H1 (cell line): ENCODE measurements around the gene BPGM. TPM values are rescaled to one million over a fixed set of nuclear protein-coding genes. Genes with fewer than 3 reads are reported as not detected.

Experiments used
- PHF8 ChIP-seq: fragments of 200-600 bp; sonication (generic); conservative IDR thresholded peaks from 2 replicates; pipeline ENCODE4 v1.7.1; 2012; ENCODE audit warnings: low read depth, mild to moderate bottlenecking, inconsistent platforms, low read length, moderate library complexity
- SIX5 ChIP-seq: IDR thresholded peaks from 2 replicates; pipeline ENCODE4 v1.6.1; 2011; ENCODE audit warnings: mild to moderate bottlenecking, low read depth, low read length
- polyA plus RNA-seq, 7 experiments: library from polyadenylated mRNA; depleted of rRNA in 3 of 7; stranded (reverse) in 5 of 7; unstranded in 2 of 7; fragments of >200 nt in 5 of 7; fragments of 200-250 nt in 2 of 7; gene quantifications; 1 replicate in 5 of 7; 2 replicates in 1 of 7; 4 replicates in 1 of 7; pipeline versions ENCODE4 v1.2.1 to v1.2.3, GENCODE V29; 2011 to 2013; ENCODE audit warnings: missing spikeins in 2 of 7, mixed read lengths in 2 of 7
- total RNA-seq: library from RNA; stranded (reverse); fragmentation: NEBNext Ultra II Directional; extraction: Animal tissue kit (Norgen Biotek cat#: 25700); gene quantifications from 2 replicates; pipeline ENCODE4 v1.2.1, GENCODE V29; 2021

BPGM gene
- total and polyA plus RNA-seq, 2 of the 8 experiments (the other 6 are each of a cell fraction or from before 2014, with no cell fraction given) = 9.7 to 15.3 TPM

DNA sequence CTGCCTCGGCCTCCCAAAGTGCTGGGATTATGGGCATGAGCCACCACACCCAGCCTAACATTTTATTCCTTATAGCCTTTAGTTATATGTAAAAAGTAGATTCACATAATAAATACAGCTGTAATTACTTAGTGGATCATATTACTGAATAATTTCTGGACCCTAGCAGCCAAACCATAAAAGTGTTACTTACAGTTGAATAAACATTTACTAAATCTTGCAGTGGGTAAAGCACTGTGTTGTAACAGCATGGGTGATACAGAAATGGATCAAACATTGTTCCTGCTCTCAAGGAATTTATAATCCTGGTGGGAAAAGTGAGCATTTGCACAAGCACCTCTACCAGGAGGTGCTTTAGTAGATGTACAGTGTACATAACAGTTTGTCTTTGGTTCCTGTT lies 25.0 kb downstream of the BPGM start (continued):
- TF ChIP-seq SIX5 (no peak), PHF8 (no peak)
